Measurements from ENCODE around the gene C18orf63. TPM values are rescaled to one million over a fixed set of nuclear protein-coding genes. Genes with fewer than 3 reads are reported as not detected.
"Not testable (repeated sequence)": the region's sequence is repeated elsewhere in the genome, so short reads cannot be mapped to it uniquely, and the experiment has no call there.

The C18orf63 gene
- total RNA-seq, 1 experiment from 2014 or later: not detected

- no peak for DNase-seq (ENCODE audit: low spot score)
Measured at GRCh38 chr18:74286106-74286855, 29.4 kb upstream of the C18orf63 start.

- no peak for DNase-seq (ENCODE audit: low spot score)
Measured at GRCh38 chr18:74286856-74287255, 28.8 kb upstream of the C18orf63 start.

- DNase-seq (ENCODE audit: low spot score): no peak
Measured at GRCh38 chr18:74288041-74288440, 27.6 kb upstream of the C18orf63 start.

GRCh38 chr18:74288730-74289129 lies 26.9 kb upstream of the C18orf63 start:
- no peak for DNase-seq (ENCODE audit: low spot score)

- no peak for DNase-seq (ENCODE audit: low spot score)
Measured at GRCh38 chr18:74289137-74289536, 26.5 kb upstream of the C18orf63 start.

GRCh38 chr18:74290021-74290420 lies 25.6 kb upstream of the C18orf63 start:
- DNase-seq (ENCODE audit: low spot score): no peak

GRCh38 chr18:74290794-74291471 lies 24.7 kb upstream of the C18orf63 start:
- DNase-seq (ENCODE audit: low spot score): peak; percentile 73

GRCh38 chr18:74291472-74291770 lies 24.2 kb upstream of the C18orf63 start:
- no peak for DNase-seq (ENCODE audit: low spot score)

- DNase-seq (ENCODE audit: low spot score): peak; percentile 87
Measured at GRCh38 chr18:74291771-74292540, 23.7 kb upstream of the C18orf63 start, which contains the start of gene CYB5A. Gene CYB5A, minus strand, starts transcription at chr18:74291963. Its CDS starts 88 bp downstream, at chr18:74291875.

- DNase-seq (ENCODE audit: low spot score): no peak
Measured at GRCh38 chr18:74292541-74292858, 23.1 kb upstream of the C18orf63 start.

GRCh38 chr18:74292982-74293381 lies 22.7 kb upstream of the C18orf63 start:
- not testable (repeated sequence) for DNase-seq (ENCODE audit: low spot score)

GRCh38 chr18:74294526-74294925 lies 21.1 kb upstream of the C18orf63 start:
- no peak for DNase-seq (ENCODE audit: low spot score)

GRCh38 chr18:74299162-74299561 lies 16.5 kb upstream of the C18orf63 start:
- DNase-seq (ENCODE audit: low spot score): no peak

GRCh38 chr18:74299746-74300145 lies 15.9 kb upstream of the C18orf63 start:
- DNase-seq (ENCODE audit: low spot score): no peak

GRCh38 chr18:74303306-74303705 lies 12.3 kb upstream of the C18orf63 start:
- DNase-seq (ENCODE audit: low spot score): no peak

- DNase-seq (ENCODE audit: low spot score): no peak
Measured at GRCh38 chr18:74303936-74304335, 11.7 kb upstream of the C18orf63 start.

GRCh38 chr18:74310411-74310810 lies 5.2 kb upstream of the C18orf63 start:
- DNase-seq (ENCODE audit: low spot score): peak; percentile 42

GRCh38 chr18:74311000-74311399 lies 4.6 kb upstream of the C18orf63 start:
- DNase-seq (ENCODE audit: low spot score): no peak

GRCh38 chr18:74314759-74315463 lies 728 bp upstream of the C18orf63 start:
- no peak for DNase-seq (ENCODE audit: low spot score)

GRCh38 chr18:74316257-74317170 lies 875 bp downstream of the C18orf63 start:
- no peak for DNase-seq (ENCODE audit: low spot score)

GRCh38 chr18:74326231-74326630 lies 10.6 kb downstream of the C18orf63 start:
- DNase-seq (ENCODE audit: low spot score): no peak
